AG09309 (cell line): ENCODE results near the gene FBLN7.
"Not testable (repeated sequence)": the region's sequence is repeated elsewhere in the genome, so short reads cannot be mapped to it uniquely, and the experiment has no call there.

Experiments used
- DNase-seq: peaks from one replicate; pipeline ENCODE4 v3.0.0-alpha.2; 2010; ENCODE audit warnings: low read depth
- H3K4me3 ChIP-seq: 2 replicates; pipeline ENCODE4 v1.5.1; 2011; ENCODE audit warnings: mild to moderate bottlenecking, low read depth, low read length, moderate library complexity; ENCODE audit not compliant: control insufficient read depth
- TF ChIP-seq, protein P1 (sequence below): IDR thresholded peaks from 2 replicates; pipeline ENCODE4 v1.5.1; 2011; ENCODE audit warnings: mild to moderate bottlenecking, low read depth, low read length, inconsistent platforms; ENCODE audit not compliant: insufficient read depth, control insufficient read depth; ENCODE audit errors: missing control alignments

The FBLN7 gene

DNA sequence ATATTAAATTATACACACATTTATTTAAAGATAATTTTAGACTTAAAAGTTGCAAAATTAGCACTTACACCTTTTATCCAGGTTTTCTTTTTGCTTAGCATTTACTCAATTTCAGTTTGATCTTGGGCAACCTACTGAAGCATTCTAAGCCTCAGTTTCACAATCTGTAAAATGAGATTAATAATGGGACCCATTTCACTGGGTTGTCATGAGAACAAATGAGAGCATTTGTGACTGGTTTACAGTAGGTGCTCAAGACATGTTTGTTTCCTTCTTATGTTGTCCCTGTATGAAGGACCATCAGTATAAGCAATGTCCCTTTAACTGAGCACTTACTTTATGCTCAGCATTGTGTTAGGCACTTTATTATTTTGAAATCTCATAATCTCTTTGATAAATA lies 4.8 kb upstream of the FBLN7 start:
- no peak for DNase-seq
- TF ChIP-seq, protein P1, sequence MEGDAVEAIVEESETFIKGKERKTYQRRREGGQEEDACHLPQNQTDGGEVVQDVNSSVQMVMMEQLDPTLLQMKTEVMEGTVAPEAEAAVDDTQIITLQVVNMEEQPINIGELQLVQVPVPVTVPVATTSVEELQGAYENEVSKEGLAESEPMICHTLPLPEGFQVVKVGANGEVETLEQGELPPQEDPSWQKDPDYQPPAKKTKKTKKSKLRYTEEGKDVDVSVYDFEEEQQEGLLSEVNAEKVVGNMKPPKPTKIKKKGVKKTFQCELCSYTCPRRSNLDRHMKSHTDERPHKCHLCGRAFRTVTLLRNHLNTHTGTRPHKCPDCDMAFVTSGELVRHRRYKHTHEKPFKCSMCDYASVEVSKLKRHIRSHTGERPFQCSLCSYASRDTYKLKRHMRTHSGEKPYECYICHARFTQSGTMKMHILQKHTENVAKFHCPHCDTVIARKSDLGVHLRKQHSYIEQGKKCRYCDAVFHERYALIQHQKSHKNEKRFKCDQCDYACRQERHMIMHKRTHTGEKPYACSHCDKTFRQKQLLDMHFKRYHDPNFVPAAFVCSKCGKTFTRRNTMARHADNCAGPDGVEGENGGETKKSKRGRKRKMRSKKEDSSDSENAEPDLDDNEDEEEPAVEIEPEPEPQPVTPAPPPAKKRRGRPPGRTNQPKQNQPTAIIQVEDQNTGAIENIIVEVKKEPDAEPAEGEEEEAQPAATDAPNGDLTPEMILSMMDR, result no peak
- no peak overlapping the region for H3K4me3 ChIP-seq

DNA sequence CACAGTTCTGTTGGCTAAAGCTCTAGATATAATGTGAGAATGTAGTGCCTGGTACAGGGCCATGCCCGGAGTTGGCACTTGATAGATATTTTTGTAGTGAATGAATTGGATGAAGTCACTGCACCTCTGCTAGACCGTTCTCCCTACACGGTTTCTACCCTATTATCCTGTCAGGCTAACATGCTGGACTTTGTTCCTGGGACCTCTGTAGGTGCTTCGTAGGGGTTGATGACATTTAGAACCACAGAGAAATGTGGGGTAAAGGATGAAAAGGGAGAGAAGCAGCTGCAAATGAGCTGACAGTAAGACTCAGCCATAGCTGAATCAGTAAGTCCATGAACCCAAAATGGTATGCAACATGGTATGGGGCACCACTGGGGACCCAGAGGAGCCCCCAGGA lies 4.1 kb upstream of the FBLN7 start:
- TF ChIP-seq, protein P1, result no peak
- no peak for DNase-seq
- no peak overlapping the region for H3K4me3 ChIP-seq

DNA sequence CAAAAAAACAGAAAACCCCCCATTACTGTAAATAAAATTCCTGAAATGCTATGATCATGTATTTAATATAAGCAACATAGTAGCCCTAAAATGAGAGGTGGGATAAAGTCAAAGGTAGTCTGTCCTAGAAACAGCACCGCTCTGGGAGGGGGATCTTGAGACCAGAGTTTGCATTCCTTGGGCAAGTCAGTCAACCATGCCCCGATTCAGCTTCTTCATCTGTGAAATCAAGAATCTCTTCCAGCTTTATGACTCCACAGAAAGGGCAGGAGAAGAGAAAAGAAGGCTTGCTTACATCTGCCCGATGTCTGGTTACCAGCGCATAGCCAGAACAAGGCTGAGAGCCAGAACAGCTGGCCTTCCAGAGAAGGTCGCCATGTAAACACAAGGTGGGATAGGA lies 2.1 kb upstream of the FBLN7 start:
- no peak for DNase-seq
- TF ChIP-seq, protein P1, result no peak
- H3K4me3 ChIP-seq, result no peak overlapping the region

DNA sequence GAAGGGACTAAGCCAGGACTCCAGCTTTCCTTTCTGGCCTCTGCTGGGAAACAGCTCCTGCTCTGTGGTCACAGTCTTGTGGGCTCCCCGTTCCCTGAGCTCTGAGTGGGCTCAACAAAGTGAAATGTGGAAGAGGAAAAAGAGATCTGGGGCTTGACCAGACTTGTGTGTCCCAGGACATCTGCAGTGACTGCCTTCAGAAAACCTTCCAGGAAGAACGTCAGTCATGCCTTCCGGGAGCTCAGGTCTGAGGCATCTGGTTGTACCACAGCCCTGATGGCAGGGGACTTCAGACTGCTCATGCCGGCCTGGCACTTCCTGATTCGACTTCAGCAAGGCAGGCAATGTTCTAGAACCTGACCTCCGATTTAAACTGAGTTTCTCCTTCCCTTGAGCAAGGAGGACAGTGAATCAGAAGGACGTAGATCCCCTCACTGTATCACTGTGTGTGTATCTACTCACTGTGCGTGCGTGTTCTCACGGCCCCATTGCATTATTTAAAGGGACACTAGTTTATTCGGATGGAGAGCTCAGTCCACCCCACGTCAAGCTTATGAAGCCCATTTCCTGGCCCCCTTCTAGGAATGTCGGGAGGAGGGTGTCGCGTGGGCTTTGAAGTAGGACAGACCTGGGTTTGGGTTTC lies 548 bp upstream of the FBLN7 start:
- TF ChIP-seq, protein P1, result no peak
- H3K4me3 ChIP-seq, result peak overlapping the region; percentile 58
- peak; percentile 24 for DNase-seq

DNA sequence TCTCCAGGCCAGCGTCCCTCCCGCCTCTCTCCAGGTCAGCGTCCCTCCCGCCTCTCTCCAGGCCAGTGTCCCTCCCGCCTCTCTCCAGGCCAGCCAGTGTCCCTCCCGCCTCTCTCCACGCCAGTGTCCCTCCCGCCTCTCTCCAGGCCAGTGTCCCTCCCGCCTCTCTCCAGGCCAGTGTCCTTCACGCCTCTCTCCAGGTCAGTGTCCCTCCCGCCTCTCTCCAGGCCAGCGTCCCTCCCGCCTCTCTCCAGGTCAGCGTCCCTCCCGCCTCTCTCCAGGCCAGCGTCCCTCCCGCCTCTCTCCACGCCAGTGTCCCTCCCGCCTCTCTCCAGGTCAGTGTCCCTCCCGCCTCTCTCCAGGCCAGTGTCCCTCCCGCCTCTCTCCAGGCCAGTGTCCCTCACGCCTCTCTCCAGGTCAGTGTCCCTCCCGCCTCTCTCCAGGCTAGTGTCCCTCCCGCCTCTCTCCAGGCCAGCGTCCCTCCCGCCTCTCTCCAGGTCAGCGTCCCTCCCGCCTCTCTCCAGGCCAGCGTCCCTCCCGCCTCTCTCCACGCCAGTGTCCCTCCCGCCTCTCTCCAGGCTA lies 939 bp downstream of the FBLN7 start:
- DNase-seq, result not testable (repeated sequence)
- peak overlapping the region; percentile 58 for H3K4me3 ChIP-seq

DNA sequence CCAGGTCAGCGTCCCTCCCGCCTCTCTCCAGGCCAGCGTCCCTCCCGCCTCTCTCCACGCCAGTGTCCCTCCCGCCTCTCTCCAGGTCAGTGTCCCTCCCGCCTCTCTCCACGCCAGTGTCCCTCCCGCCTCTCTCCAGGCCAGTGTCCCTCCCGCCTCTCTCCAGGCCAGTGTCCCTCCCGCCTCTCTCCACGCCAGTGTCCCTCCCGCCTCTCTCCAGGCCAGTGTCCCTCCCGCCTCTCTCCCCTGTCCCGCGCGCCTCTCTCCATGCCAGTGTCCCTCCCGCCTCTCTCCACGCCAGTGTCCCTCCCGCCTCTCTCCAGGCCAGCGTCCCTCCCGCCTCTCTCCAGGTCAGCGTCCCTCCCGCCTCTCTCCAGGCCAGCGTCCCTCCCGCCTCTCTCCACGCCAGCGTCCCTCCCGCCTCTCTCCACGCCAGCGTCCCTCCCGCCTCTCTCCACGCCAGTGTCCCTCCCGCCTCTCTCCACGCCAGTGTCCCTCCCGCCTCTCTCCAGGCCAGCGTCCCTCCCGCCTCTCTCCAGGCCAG lies 1.5 kb downstream of the FBLN7 start:
- peak overlapping the region; percentile 43 for H3K4me3 ChIP-seq
- not testable (repeated sequence) for DNase-seq

DNA sequence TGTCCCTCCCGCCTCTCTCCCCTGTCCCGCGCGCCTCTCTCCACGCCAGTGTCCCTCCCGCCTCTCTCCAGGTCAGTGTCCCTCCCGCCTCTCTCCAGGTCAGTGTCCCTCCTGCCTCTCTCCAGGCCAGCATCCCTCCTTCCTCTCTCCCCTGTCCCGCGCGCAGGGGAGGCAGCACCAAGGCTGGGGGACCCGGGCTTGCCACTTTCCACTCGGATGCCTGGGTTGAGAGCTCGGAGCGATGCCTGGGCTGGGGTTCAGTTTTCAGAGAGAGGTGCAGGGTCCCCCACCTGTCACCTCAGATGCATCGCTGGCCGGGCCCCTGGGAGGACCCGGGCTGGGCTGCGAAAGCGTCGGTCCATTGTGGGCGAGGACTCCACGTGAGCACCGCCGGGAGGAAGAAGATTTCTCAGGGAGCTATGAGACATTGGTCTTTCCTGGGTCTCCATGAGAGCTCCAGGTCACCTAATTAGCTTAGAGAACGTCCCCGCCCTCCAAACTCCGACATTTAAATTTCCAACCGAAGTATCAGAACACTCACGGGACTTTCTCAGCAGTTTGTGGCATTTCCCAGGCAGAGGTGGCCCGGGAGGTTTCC lies 2.1 kb downstream of the FBLN7 start:
- TF ChIP-seq, protein P1, result no peak
- DNase-seq, result no peak
- peak overlapping the region; percentile 43 for H3K4me3 ChIP-seq
